Astrocyte of the hippocampus (primary cell): ENCODE measurements around the gene SH3RF1.
"Not testable (repeated sequence)": the region's sequence is repeated elsewhere in the genome, so short reads cannot be mapped to it uniquely, and the experiment has no call there.

Experiments
- DNase-seq: peaks from one replicate; pipeline ENCODE4 v3.0.0; 2011; ENCODE audit warnings: low read depth, low spot score

Gene SH3RF1

DNA sequence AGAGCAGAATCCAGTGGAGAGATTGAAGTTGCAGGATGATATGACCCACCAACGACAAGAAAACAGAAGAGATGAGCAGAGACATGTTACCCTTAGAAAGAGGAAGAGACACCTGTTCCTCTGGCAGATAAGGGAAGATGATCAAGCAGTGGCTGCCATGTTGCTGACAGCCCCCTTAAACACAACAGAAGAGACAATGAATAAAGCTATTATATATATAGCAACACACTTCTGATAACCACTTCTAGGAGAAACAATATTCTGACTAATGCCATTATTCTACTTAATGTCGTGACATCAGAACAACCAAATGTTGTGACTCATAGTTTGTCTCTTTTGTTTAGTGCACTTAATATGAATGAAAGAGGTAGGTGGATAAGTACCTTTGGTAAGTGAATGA is 44.9 kb downstream of the SH3RF1 start:
- no peak for DNase-seq

DNA sequence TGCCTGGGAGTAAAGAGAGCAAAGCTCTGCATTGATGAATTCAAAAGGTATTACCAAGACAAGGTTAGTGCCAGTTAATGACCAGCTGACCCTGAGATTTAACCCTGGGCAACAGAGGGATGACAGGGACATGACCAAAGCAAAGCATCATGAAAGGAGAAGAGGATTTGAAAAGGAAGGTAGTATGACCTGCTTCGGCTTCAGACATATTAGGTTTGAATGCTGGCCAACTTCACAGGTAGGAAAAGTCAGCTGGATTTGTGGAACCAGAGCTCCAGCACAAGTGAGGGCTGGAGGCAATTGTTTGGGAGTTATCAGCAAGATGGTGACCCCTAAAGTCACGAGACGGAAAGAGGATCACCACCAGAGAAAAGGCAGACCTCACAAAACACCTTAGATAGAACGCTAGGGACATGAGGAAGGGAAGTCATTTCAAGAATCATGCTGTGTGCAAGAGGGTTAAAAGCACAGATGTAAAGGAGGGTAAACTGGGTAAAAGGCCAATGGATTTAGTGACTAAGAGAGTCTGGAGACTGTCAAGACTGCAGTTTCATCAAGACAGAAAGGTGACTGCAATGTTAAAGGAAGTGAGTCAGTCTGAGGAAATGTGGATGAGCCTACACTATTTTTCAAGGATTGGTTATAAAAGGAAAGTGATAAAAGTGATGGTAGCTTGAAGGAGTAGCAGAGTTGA is 45.6 kb downstream of the SH3RF1 start:
- peak; percentile 75 for DNase-seq

DNA sequence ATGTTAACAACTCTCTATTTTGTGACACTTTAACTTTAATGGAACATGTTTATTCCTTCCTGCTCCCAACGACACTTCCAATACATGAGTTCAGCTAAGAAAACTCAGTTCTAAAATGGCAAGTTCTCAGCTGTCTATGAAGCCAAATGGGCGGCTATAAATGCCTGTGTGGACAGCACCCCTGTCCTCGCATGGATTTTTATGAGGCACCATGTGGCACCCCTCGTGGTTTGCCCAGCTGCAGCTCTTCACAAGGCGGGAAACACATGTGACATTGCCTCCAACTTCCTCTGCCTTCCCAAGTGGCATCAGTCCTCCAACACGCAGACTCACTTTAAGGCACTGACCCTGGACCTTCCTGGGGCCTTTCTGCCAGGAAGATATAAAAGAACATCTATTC is 48.0 kb downstream of the SH3RF1 start:
- DNase-seq: no peak

DNA sequence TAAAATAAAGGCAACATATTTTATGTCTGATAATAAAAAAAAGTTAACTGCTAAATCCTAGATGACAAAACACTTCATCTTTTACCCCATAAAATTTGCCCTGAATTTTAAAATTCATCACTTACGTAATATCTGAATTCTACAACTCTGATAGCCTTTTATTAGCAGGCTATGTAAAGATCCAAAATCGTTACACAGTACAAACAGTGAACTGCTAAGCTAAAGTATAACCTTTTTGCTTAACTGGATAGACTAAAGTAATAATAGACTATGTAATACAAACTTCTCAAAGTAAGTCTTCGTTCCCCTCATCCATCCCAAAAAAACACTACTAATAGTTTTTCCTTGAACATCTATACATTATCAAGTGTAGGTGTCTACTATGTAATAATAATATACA is 49.1 kb downstream of the SH3RF1 start:
- no peak for DNase-seq

DNA sequence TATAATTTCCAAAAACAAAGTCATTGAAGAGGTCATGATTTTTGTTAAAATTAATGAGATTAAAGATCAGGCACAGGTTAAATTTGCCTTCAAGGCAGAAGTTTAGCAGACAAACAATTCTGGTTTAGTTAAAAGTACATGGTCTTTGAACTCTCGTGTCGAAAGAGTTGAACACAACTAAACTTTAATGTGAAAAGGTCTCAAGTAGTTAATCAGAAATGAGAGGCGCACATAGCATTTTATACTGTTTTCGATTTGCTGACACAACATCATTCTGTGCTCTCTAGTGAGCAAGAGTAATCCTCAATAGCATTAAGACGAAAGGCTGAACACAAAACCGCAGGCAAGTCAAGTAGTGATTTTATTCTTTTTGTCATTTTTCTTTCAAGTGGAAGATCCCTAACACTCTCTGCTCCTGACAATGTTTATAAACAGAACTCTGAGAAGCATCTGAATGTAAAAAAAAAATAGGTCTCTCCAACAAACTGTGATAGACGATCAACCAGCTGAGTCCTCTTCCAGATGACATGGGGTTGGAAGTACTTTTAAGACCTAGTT is 49.8 kb downstream of the SH3RF1 start:
- peak; percentile 54 for DNase-seq

DNA sequence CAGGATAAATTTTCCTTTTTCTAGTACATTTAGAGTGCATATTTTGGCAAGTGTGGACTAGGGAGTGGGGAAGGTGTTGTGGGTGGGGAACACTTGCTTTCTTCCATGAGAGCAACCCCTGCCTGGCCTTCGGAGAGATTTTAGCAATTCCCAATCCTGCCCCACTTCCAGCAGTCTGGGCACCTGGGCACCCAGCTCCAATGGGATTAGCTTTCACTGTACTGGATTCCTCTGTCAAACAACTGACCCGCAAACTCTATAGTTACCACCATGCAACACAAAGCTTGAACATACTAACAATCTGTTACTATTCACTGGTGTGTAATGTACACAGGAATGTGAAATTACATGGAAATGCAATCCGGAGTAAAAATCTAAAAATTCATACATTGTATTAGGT is 50.3 kb downstream of the SH3RF1 start:
- no peak for DNase-seq

DNA sequence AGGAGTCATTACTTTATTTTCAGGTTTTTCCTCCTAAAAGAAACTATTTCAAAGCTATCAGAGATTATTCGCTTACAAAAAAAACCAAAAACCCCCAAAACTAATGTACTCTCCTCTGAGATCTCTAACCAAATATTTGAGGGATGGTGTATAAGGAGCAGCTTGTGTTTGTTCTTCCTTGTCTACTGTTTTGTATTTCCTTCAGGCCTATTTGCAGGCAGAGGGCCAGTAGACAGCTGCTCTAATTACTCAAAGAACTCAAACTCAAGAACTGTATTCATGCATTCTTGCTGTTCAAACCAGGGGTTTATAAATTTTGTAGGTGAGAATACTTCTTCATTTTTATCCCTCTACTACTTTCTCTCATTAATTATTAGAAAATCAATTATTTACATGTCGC is 51.3 kb downstream of the SH3RF1 start:
- DNase-seq: no peak

DNA sequence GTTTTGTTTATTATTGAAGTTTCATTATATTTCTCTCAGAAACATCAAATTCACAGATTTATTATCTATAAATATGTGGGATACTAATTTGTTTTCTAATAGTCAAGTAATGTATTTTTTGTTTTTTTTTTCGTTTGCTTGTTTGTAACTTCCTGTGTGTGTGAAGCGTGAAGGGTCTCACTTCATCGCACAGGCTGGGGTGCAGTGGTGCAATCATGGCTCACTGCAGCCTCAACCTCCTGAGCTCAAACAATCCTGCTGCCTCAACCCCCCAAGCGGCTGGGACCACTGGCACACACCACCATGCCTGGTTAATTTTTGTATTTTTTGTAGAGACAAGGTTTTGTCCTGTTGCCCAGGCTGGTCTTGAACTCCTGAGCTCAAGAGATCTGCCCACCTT is 55.1 kb downstream of the SH3RF1 start:
- DNase-seq: no peak

DNA sequence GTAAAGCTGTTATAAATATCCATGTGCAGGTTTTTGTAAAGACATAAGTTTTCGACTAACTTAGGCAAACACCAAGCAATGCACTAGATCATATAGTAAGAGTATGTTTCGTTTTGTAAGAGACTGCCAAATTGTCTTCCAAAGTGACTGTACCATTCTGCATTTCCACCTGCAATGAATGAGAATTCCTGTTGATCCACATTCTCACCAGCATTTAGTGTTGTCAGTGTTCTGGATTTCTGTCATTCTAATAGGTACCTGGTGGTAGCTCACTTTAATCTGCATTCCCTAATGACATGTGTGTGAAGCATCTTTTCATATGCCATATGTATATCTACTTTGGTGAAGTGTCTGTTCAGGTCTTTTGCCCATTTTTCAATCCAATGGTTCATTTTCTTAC is 57.8 kb downstream of the SH3RF1 start:
- DNase-seq: no peak

DNA sequence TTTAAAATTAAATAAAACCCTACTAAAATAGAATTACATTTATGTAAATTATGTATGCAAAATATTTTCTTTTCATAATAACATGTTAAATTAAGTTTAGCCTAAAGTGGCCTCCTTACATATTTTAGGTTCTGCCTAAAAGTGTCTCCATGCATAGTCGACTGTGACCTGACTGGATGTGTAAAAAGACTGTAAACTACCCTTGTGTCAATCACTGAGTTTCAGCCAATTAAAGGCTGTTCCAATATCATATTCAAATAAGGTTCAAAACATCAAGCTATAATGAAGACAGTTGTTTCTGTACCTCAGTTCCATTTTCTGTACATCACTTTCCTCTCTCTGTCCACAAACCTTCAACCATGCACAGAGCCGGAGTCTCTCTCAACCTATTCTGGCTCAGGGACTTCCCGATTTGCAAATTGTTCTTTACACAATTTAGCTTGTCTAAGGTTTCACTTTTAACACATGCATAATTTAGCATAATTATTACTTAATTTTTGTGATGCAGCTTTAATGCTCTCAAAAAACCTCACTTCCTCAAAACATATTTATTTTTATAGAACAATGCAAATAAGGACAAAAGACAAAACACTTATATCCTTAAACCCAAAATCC is 60.1 kb downstream of the SH3RF1 start:
- no peak for DNase-seq

DNA sequence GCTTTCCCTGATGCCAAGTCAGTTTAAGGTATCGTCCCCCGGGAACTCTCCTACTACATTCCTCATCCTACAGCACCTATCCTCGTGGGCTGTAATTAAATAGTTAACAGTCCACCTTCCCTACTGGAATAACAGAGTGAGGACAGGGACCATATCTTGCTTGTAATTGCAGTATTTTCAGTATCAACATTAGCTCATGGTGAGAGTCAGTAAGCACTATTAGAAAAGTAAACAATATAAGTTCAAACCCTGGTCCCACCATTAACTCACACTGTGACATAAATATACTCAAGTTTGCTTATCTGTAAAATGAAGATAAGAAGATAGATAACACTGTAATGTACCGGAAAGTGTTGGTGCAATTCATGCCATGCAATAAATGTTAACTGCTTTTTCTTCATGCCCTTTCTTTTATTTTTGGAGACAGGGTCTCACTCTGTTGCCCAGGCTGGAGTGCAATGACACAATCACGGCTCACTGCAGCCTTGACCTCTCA is 61.3 kb downstream of the SH3RF1 start:
- no peak for DNase-seq

DNA sequence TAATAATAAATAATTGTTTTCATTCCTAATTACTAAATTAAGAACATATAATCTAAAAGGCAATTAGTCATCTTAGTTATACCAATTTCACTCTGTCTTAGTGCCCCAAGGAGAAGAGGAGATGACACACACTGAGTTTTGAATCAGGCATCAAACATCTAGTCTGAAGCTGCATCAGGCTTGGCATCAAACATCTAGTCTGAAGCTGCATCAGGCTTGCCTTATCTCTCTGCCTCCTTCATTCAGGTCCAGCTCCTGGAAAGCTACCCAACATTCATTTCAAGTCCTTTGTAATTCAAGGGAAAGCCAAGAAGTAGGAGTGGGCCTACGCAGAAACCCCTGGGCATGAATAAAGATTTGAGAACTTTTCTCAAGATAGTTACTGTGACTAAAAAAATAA is 62.2 kb downstream of the SH3RF1 start:
- no peak for DNase-seq

DNA sequence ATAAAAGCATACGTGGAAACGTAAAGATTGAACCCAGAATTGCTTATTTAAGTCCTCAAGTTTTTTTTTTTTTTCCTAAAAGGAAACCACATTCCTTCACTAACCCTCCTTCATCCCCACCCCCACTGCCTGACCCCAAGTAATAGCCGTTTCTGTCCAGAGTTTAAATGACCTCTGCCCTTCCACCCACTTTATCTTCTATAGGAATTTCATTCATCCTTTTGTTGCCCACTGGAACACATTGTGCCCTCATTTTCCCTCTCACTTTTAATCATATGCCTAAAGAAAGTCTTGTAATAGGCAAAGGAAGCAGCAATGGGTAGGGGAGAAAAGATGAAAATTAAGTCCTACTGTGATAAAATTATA is 62.7 kb downstream of the SH3RF1 start:
- DNase-seq: no peak

DNA sequence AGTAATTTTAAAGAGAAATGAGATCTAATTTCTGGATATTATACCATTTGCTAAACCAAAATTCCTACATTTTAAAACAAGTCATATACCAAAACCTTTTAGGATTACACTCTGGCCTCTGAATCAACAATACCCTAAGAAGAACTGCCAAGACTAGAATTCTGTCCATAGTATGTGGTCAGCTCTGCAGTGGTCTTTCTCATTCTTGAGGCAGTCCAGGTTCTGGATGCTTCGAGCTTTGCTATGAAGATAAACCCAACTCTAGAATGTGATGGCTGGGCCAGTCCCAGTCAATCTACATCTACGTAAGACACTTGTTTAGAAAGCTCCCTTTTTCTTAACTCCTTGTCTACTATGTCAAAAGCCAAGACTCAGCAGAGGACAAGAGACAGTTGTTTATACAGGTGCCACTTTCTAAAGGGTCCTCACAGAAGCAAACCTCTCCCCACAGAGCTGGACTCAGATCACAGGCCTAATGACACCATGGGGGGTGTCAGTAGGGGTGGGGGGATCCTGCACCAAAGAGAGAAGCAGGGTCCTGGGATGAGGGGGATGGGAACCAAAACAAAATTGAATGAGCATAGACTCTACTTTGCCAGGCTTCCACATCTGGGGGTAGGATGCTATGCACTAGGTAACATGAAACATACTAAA is 63.2 kb downstream of the SH3RF1 start:
- peak; percentile 50 for DNase-seq

DNA sequence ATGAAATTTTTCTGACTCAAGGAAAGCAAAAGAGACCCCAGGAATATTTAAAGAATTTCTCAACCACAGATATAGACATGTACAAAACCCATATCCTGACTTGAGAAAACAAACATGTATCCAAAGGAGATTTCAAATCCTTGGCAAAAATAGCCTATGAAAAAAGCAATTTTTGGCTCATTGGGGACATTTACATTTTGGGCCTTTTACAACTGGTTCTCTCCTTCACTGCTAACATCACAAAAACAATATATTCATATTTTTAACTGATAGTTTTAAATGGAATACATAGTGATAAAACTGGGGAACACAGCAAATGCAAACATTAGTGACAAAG is 65.0 kb downstream of the SH3RF1 start:
- no peak for DNase-seq

DNA sequence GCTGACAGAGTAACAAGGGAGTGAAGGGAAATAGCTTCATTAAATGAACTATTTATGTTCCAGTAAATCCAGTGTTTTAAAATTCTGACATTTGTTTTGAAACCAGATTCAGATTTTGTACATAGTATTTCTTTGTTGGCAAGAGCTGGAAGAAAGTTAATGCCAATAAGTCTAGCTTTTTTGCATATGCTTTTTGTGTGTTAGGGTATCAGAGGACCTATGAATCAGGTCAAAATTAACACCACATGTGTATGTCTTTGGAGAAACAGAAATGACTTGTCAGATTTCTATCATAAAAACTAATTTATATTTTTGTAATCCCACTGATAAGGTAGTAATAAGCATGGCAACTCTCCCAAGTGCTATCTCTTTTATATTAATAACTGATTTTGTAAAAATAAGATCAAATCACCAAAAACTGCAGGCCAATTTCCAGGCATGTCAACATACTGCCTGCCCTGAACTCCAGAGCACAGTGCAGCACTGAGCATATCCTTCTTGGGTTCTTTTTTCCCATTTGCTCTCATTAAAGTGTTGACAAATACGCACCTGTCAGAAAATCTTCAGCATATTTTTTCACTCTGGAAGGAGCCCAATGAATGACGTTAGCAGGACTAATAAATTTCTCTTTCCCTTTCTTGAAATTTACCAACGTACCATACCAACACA is 65.5 kb downstream of the SH3RF1 start:
- DNase-seq: peak; percentile 35

DNA sequence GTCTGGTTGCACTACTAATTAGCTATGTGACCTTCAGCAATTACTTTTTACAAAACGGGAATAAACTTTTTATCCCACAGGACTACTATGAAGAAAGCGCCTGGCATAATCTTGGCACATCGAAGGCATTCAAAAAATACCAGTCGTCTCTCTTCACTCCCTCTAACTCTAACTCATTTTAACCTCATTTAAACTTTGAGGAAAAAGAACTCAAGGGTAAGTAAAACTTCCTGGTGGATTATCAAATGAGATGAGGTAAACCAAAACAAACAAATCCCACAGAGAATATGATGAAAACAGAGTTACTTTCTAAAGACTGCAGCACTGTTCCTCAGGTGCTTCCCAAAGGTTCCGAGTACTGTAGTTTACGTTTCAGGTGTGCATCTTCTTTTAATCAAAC is 66.9 kb downstream of the SH3RF1 start:
- DNase-seq: no peak

DNA sequence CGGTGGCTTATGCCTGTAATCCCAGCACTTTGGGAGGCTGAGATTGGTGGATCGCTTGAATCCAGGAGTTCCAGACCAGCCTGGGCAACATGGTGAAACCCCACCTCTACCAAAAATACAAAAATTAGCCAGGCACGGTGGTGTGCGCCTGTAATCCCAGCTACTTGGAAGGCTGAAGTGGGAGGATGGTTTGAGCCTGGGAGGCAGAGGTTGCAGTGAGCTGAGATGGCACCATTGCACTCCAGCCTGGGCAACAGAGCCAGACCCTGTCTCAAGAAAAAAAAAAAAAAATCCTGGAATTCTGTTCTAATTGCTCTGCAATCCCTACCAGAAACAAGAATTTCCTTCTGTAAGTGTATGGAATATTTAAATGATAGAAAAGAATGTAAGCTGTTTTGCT is 67.5 kb downstream of the SH3RF1 start:
- not testable (repeated sequence) for DNase-seq

DNA sequence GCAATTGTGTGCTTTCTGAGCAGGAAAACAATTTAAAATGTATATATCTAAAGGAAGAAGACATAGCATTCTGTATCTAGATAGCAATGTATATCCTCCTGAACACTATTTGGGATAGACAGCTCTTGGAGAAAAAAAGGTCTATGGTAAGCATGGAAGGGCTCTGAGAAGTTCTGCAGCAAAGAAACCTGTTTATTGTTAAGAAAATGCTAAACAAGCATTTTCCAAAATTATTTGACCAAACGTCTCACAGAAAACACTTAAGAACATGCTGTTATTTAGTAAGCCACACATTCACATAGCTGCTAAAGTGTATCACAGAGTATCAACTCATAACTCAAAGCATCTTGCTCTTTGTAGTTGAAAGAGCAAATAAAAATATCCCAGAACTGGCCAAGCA is 67.9 kb downstream of the SH3RF1 start:
- no peak for DNase-seq

DNA sequence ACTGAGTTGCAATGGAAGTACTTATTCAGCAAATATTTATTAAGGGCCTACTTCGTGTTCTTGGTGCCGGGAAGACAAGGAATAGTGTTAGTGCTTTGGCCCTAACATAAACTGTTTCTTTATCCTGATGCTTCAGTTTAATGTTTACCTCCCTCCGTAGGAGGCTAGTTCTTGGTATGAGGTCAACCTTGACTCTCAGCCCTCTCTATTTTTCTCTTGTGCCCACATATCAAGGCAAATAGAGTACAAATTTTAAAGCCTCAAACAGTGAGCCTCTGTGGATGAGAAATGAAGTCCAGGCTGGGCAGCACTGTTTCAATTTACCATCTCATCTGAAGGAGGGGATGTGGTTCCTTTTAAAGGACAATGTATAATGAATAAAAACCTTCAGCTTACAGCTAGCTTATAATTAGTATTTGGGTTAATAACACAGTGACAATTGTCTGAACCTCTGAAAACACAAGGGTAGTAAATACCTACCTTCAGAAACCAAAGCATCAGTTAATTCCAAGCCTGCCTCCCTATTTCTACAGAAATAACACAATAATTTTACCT is 68.5 kb downstream of the SH3RF1 start:
- no peak for DNase-seq

DNA sequence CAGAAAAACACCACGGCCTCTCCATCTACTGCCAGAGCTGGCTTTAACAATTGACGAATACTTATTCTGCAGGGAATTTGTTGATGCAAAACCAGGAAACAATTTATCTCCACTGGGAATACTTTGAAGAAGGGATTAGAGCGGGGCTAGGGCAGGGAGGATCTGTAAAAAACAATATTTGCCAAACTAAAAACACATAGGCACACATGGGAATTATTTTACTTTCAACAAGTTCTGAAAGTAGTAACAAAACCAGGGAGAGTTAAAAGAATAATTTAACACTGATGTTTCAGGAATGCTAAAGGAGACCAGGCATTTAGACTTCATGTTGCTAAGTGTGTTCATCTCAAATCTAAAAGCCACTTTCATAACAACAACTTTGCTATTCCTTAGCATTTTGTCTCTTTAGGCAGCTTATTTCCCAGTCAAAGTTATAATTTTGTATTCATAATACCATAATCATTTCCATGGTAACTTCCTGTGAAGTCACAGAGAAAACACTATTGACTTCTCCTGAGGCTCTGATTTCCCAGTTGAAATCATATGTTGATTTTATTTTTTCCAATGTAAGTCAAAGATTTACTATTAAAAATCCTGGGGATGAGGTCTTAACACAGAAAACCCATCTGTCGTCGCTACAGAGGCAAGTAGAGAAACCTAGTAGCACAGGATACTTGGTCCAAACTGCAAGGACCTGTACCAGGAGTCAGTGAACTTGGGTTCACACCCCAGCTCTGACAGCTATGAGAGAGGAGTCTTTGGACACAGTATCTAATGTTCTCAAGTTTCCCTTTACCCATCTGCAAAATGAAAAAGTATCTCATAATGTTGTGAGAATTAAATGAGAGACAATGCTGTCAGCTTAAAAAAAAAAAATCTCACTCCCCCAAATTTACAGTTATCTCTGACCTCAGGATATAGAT is 69.3 kb downstream of the SH3RF1 start:
- DNase-seq: no peak
